ENCODE results near the gene SBF2. TPM values are rescaled to one million over a fixed set of nuclear protein-coding genes. Genes with fewer than 3 reads are reported as not detected.

SBF2 gene
- polyA plus RNA-seq, 1 experiment, result 44.4 TPM

- Histone ChIP-seq H3K9me3 (ENCODE audit: control insufficient read depth, insufficient read depth, low read length) (no peaks in the 10 kb centered on the region), H3K4me3 (ENCODE audit: low read depth, low read length) (no peak overlapping the region), H3K27ac (ENCODE audit: low read depth, low read length) (peak overlapping the region; percentile 53), H3K27me3 (ENCODE audit: control insufficient read depth, insufficient read depth, low read length) (no peaks in the 10 kb centered on the region)
- TF ChIP-seq, protein P1, sequence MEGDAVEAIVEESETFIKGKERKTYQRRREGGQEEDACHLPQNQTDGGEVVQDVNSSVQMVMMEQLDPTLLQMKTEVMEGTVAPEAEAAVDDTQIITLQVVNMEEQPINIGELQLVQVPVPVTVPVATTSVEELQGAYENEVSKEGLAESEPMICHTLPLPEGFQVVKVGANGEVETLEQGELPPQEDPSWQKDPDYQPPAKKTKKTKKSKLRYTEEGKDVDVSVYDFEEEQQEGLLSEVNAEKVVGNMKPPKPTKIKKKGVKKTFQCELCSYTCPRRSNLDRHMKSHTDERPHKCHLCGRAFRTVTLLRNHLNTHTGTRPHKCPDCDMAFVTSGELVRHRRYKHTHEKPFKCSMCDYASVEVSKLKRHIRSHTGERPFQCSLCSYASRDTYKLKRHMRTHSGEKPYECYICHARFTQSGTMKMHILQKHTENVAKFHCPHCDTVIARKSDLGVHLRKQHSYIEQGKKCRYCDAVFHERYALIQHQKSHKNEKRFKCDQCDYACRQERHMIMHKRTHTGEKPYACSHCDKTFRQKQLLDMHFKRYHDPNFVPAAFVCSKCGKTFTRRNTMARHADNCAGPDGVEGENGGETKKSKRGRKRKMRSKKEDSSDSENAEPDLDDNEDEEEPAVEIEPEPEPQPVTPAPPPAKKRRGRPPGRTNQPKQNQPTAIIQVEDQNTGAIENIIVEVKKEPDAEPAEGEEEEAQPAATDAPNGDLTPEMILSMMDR (IDR thresholded peaks at IDR 0.05; ENCODE audit: low read depth, low read length), result no peak
- no peak for DNase-seq (ENCODE audit: low read depth, low spot score)
- ChIA-PET CTCF (interaction anchor here (2.0 kb wide), 1 partner anchor 140 kb away, joined by 5 read pairs; no protein-coding TSS in a partner anchor), POLR2A (no interaction called here)
Observed at GRCh38 chr11:9754010-9754471, 540.0 kb downstream of the SBF2 start.

DNA sequence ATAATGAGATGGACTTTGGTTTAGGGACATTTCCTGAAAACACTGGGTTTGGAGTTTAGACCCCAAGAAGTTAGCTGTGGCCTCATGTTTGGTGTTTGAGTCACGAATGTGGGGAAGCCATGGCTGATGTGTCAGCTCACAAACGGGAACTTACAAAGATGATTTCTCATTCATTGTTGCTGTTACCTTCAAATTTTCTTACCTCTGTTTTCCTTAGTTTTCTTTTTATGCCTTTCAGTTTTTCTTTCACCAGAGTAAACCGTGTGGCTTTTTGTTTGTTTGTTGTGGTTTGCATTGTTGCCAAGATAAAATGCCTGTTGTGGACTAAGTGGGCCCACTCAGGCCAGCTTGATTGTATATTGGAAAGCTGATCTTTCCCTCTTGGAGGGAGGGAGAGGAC lies 541.0 kb downstream of the SBF2 start:
- CTCF ChIA-PET, result interaction anchor here (0.9 kb wide), 1 partner anchor 220 kb away, joined by 3 read pairs; no protein-coding TSS in a partner anchor
- TF ChIP-seq, protein P1 (IDR thresholded peaks at IDR 0.05; ENCODE audit: low read depth, low read length), result no peak

GRCh38 chr11:9752091-9752490 lies 541.9 kb downstream of the SBF2 start:
- H3K4me3 ChIP-seq (ENCODE audit: low read depth, low read length), result no peak overlapping the region
- ChIA-PET POLR2A (no interaction called here), CTCF (no interaction called here)
- H3K27ac ChIP-seq (ENCODE audit: low read depth, low read length), result no peak overlapping the region
- H3K9me3 ChIP-seq (ENCODE audit: control insufficient read depth, insufficient read depth, low read length), result no peaks in the 10 kb centered on the region
- DNase-seq (ENCODE audit: low read depth, low spot score), result no peak
- TF ChIP-seq, protein P1 (IDR thresholded peaks at IDR 0.05; ENCODE audit: low read depth, low read length), result no peak
- H3K27me3 ChIP-seq (ENCODE audit: control insufficient read depth, insufficient read depth, low read length), result no peaks in the 10 kb centered on the region

More for the DNA sequence above, 541.0 kb downstream of the SBF2 start:
- no peaks in the 10 kb centered on the region for H3K9me3 ChIP-seq (ENCODE audit: control insufficient read depth, insufficient read depth, low read length)
- peak overlapping the region; percentile 53 for H3K27ac ChIP-seq (ENCODE audit: low read depth, low read length)
- POLR2A ChIA-PET, result interaction anchor here (0.6 kb wide), 1 partner anchor 88 kb away, joined by 8 read pairs; no protein-coding TSS in a partner anchor
- DNase-seq (ENCODE audit: low read depth, low spot score), result no peak
- no peak overlapping the region for H3K4me3 ChIP-seq (ENCODE audit: low read depth, low read length)
- H3K27me3 ChIP-seq (ENCODE audit: control insufficient read depth, insufficient read depth, low read length), result no peaks in the 10 kb centered on the region

- ChIA-PET CTCF (interaction anchor here (1.2 to 1.5 kb wide), 3 partner anchors 8 to 172 kb away, joined by 3 read pairs; no protein-coding TSS in a partner anchor), POLR2A (interaction anchor here (0.5 kb wide), 1 partner anchor 159 kb away, joined by 5 read pairs; no protein-coding TSS in a partner anchor)
- DNase-seq (ENCODE audit: low read depth, low spot score), result no peak
Observed at GRCh38 chr11:9750551-9750950, 543.5 kb downstream of the SBF2 start.

More at GRCh38 chr11:9750551-9750950, 543.5 kb downstream of the SBF2 start:
- no peaks in the 10 kb centered on the region for H3K9me3 ChIP-seq (ENCODE audit: control insufficient read depth, insufficient read depth, low read length)
- no peaks in the 10 kb centered on the region for H3K27me3 ChIP-seq (ENCODE audit: control insufficient read depth, insufficient read depth, low read length)
- no peak overlapping the region for H3K4me3 ChIP-seq (ENCODE audit: low read depth, low read length)
- H3K27ac ChIP-seq (ENCODE audit: low read depth, low read length), result no peak overlapping the region
- TF ChIP-seq, protein P1 (IDR thresholded peaks at IDR 0.05; ENCODE audit: low read depth, low read length), result no peak

Measured in AG04450 (cell line).